22Rv1 (cell line): ENCODE measurements around the gene HOXA9.

Source experiments
- H3K27ac ChIP-seq: fragments of 450-650 bp; 2 replicates; pipeline ENCODE4 v1.5.1; 2017
- CTCF ChIP-seq: fragments of 450-650 bp; IDR thresholded peaks from 2 replicates; pipeline ENCODE4 v1.5.1; 2017; ENCODE audit warnings: mild to moderate bottlenecking
- ZFX ChIP-seq: fragments of 450-650 bp; IDR thresholded peaks from 2 replicates; pipeline ENCODE4 v1.6.1; 2017; ENCODE audit warnings: antibody characterized with exemption, borderline replicate concordance

Gene HOXA9

GRCh38 chr7:27124902-27125689, 40.2 kb downstream of the HOXA9 start:
- TF ChIP-seq ZFX (no peak), CTCF (no peak)
- no peak overlapping the region for H3K27ac ChIP-seq

GRCh38 chr7:27124096-27124901, 41.0 kb downstream of the HOXA9 start:
- TF ChIP-seq CTCF (no peak), ZFX (no peak)
- no peak overlapping the region for H3K27ac ChIP-seq

- H3K27ac ChIP-seq: no peak overlapping the region
- TF ChIP-seq CTCF: no peak
- TF ChIP-seq ZFX: no peak
Measured at GRCh38 chr7:27123477-27124053, 41.8 kb downstream of the HOXA9 start.

GRCh38 chr7:27123007-27123476, 42.3 kb downstream of the HOXA9 start:
- TF ChIP-seq ZFX (no peak), CTCF (no peak)
- H3K27ac ChIP-seq: peak overlapping the region; percentile 71

- H3K27ac ChIP-seq: peak overlapping the region; percentile 71
- TF ChIP-seq CTCF: no peak
- no peak for TF ChIP-seq ZFX
Measured at GRCh38 chr7:27122077-27122910, 43.0 kb downstream of the HOXA9 start.

GRCh38 chr7:27121684-27122076, 43.7 kb downstream of the HOXA9 start:
- peak overlapping the region; percentile 71 for H3K27ac ChIP-seq
- no peak for TF ChIP-seq ZFX
- TF ChIP-seq CTCF: no peak
